Activated T-helper 9 cell treated with anti-CD3 and anti-CD28 coated beads, Interleukin-2, amount 50 U/mL, for 16 hours (primary cell): ENCODE measurements around the gene TPCN2.

Experiments
- DNase-seq: peaks from one replicate; pipeline ENCODE4 v3.0.0-alpha.2; 2020; ENCODE audit warnings: low read depth

TPCN2 gene

DNA sequence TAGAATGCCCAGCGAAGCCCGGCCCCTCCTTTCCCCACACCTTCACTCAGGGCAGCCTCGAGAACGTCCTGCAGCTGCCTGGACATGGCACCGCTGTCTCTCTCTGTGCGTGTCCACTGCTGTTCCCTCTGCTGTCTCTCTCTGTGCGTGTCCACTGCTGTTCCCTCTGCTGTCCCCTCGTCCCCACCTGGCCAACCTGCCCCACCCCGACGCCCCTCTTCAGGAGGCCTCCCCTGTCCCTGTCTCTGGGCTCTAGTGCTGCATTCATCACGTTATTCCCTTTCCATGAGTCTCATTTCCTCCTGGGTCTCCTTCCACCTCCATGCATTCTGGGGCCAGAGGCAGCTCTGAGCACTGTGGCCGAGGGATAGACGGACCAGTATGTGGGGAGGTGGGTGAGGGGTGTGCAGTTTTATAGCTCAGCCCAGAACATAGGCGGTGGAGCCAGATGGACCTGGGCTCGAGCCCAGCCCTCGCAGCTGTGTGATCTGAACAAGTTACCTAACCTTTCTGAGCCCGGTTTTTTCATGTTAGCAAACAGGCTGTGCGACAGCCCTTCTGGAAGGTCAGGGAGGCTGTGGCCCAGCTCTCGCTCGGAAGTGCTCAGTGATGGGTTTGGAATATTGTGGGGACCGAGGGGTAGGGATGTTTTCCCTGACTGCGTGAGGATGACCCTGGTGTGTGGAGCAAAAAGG lies 65.1 kb downstream of the TPCN2 start:
- DNase-seq, result no peak

GRCh38 chr11:69114362-69114761 lies 65.6 kb downstream of the TPCN2 start:
- DNase-seq, result no peak

DNA sequence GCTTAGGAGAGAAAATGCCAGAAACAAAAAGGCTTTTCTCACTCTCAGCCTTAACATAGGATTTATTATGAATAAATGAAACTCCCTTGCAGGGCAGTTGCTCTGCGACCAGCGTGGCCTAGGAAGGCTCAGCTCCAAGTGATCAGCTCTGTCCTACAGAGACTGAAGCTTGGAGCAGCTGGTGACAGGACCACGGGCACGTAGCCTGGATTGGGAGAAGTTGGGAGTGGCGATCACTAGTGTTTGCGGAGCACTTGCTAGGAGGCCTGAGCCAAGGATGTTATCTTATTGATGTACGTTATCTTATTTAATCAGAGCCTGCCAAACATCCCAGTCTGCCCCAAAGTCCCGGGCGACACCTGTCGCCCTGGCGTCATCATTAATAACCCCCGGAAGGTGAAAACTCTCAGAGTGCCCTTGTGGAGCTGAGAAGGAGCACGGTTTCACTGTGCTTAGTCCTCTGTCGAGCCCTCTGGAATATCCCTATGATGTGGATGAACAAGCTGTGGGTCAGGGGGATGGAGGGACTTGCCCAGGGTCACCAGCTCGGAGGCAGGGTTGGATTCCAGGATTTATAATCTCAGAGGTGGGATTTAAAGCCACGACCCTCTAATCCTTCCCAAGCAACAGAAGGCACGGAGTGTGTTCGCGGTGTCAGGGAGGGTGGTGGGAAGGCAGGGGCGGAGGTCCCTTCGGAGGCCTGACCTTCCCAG lies 66.2 kb downstream of the TPCN2 start:
- DNase-seq, result no peak

DNA sequence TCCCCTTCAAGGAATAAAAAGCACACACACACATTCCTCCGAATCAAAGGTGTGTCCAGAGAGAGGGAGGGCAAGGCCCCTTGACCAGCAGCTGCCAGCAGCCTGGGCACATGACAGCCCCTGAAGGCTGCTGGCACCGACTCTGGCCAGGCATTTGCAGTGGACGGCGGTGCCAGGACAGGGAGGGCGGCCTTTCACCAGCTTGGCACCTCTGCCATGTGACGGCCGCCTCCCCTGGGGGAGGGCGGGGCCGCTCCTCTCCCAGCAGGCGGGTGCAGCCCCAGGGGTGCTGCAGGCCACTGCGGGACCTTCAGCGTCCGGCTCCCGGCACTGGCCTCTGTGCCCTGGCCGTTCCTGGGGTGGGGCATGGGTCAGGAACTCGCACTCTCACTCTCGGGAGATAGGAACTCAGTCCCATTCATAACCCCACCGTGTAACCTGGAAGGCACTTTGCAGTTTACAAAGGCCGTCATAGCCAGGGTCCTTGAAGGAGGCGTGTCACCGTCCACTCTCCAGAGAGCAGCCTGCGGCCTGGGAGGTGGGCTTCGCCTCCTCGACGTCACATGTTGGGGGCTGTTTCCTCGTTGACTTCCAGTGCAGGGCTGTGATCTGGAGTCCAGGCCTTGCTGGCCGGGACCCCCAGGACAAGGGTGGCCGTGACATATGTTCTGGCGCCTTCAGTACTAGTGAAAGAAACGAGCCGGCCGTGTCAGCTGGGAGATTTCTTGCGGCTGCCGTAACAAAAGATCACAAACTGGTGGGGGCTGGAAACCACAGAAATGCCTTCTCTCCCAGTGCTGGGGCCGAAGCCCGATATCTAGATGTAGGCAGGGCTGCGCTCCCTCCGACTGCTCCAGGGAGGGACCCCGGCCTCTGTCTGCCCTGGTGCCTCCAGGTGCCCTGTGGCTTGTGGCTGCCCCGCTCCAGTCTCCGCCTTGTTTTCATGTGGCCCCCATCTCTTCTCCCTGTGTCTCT lies 67.1 kb downstream of the TPCN2 start:
- no peak for DNase-seq

GRCh38 chr11:69116671-69117070 lies 67.9 kb downstream of the TPCN2 start:
- DNase-seq, result no peak

GRCh38 chr11:69119190-69119589 lies 70.5 kb downstream of the TPCN2 start:
- DNase-seq, result no peak

DNA sequence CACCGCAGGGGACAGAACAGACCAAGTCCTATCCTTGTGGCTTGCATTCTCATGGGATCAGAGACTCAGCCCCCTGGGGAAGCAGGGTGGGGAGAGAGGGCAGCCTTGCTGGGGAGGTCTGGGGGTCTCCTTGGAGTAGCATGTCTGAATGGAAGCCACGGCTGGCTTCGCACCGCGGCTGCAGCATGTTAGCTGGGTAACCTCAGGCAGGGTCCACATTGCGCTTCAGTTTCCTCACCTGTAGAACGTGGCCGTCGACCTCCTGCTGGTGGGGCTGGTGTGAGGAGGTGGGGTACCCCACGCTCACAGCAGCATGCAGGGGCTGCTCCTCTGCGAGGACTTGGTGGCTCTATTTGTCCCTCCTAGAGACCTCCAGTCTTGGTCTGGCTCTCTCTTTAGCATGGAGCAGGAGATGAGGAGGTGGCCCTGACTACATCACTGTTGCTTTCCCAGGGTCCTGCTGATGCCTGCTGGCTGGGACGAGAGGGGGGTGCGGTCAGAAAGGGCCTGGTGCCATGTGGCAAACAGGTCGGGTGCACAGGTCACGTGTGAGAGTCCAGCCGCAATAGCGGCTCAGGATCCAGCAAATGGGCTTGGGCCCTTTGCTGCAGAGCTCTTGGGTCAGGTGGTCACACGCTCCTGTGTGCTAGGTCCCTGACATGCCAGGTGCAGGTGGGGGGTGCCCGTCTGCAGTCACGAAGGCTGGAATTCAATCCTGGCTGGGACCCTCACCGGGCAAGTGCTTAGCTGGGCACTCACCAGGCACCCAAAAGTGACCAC lies 71.6 kb downstream of the TPCN2 start:
- DNase-seq, result no peak

GRCh38 chr11:69121021-69121420 lies 72.3 kb downstream of the TPCN2 start:
- DNase-seq, result no peak

GRCh38 chr11:69121621-69122325 lies 73.0 kb downstream of the TPCN2 start:
- no peak for DNase-seq

DNA sequence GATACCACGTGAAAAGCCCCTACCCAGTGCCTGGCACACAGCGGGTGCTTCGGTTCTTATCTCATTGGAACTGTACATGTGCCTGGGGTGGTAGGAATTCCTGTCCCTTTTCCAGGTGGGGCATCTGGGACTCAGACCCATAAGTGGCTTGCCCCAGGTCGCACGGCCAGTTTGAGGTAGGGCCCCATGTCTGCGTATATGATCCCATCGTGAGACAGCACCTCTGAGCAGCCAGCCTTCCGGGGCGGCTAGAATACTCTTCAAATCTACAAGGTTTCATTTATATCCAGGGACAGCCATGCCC lies 73.5 kb downstream of the TPCN2 start:
- no peak for DNase-seq

DNA sequence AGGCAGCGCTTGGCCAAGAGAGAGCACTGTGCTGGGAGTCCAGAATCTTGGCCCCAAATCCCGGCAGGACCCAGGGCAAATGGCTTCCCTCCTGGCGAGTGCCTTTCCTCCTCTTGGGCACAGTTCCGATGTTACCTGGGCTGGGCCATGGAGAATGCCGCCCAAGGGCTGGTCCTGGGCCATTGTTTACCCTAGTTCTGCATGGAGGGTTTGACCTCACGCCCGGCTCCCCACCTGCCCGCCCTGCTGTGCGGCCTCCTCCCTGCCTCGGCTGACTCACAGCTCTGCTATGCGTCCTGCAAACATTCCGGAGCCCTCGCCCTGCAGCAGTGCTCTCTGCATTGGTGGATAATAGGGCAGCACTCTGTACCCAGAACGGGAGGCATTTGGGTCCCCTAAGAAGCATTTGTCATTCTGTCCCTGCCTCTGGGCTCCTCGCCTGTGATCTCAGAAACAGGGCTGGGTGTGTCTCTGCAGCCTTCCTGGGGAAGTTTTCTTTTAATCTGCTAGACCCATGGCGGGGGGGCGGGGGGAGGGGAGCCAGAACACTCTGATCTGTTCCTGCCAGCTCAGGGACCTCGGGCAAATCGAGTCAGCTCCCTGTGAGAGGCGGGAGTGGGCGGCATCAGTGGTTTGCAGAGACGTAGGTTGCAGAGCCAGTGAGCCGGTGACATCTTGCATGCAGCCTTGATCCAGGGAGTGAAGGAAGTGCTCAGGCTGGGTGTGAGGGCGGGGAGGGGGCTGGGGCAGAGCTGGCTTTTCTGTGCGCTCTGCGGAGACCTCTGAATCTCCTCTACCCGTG lies 74.1 kb downstream of the TPCN2 start:
- DNase-seq, result peak; percentile 27

DNA sequence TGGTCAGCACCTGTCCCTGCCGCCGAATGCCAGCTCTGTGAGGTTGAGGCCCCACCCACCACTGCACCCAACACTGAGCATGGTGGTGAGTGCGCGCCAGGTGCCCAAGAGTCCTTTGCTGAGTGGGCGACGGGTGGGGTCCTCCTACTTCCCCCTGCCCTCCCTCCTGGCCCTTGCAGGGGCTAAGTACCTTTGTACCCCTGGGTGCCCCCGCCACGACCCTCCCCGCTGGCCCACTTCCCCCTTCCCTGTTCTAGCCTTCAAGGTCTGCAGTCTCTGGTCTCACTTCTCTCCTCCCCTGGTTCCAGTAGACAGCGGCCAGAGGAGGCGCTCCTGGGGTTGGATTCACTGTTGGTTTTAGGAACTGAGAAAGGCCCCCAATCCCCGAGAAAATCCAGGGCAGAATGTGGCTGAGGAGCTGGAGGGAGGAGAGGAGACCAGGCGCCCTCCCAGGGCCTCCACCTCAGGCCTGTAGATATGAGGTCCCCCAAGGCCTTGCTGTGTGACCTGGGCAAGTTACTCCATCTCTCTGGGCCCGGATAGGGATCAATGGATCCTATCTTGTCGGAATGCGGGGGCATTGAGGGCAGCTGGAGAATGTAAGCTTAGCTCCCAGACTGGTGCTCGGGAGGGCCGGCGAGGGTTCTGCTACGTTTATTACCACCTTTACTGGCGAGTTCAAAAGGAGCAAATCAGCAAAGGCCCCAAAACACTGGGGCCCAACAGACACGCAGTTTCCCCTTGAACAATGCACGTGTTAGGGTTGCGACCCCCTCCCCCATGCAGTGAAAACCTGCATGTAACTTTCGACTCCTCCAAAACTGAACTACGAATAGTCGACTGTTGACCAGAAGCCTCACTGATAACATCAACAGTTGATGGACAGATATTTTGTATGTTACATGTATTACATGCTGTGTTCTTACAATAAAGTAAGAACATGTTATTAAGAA lies 75.1 kb downstream of the TPCN2 start:
- no peak for DNase-seq

- DNase-seq, result no peak
Measured at GRCh38 chr11:69125861-69126260, 77.1 kb downstream of the TPCN2 start.

DNA sequence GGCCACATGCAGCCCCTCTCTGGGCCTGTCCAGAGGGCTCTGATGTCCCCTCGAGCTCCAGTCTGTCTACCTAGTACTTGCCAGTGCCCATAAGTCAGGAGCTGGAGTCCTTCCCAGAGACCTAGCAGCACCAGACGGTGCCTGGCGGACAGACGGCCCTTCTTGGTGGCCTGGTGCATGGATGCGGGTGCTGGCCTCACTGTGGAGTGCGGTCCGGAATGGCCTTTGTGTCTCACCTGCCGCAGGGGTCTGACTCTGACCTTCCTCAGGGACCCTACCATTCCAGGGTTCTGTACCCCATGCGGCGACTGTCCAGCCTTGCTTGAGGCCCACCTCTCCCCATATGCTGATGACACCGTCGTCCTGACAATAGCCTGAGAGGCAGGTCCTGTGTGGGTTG lies 77.6 kb downstream of the TPCN2 start:
- DNase-seq, result no peak

DNA sequence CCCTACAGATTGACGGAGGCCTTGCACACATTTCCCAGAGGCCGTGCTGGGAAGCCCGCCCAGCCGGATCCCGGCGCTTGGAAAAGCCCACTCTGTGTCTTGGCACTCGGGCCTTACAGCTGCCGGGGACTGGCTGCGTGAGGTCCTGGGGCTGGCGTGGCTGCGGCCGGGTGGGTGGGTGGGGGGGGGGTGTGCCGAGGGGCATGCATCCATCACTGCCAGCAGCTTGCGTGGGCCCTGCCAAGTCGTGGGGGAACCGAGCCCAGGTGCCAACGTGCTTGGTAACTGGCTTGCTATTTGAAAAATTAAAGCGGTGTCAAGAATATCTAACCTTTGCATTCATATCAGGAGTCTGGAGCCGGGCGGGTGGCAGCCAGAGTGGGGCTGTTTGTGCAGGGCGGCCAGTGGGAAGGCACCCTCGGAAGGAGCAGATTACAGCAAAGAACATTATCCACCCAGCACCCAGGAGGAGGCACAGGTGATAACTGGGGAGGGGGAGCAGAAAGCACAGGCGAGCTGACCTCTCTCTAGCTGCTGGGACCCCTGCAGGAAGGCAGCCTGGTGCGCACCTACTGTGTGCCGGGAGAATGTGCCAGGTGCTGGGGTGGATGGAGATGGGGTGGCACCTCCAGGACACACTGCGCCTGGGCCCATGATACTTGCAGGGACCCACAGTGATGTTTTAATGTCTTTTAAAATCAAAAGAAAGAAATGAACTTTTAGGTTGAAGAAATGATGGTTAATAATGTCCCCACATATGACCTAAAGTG lies 78.5 kb downstream of the TPCN2 start:
- DNase-seq, result no peak

GRCh38 chr11:69127884-69128283 lies 79.2 kb downstream of the TPCN2 start:
- no peak for DNase-seq

DNA sequence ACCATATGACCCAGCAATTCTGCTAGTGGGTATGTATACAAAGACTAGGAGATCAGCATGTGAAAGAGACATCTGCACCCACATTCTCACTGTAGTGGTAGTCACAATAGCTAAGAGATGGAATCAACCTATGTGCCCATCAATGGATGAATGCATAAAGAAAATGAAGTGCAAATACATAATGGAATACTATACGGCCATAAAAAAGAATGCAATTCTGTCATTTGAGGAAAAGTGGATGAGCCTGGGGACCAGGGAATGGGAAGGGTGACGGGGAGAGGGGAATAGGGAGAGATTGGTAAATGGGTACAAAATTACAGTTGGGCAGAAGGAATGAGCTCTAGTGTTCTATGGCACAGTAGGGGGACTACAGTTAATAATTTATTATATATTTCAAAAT lies 80.3 kb downstream of the TPCN2 start:
- no peak for DNase-seq

DNA sequence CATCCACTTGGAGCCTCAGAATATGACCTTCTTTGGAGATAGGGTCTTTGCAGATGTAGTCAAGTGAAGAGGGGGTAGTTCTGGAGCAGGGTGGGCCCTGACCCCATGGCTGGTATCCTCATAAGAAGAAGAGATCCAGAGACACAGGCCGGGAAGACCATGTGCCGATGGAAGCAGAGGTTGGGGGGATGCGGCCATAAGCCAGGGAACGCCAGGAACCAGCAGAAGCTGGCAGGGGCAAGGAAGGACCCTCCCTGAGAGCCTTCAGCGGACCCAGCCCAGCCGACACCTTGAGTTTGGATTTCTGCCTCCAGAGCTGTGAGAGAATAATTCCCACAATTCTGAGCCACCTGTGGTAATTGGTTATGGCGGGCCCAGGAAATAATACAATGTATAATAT lies 80.9 kb downstream of the TPCN2 start:
- DNase-seq, result no peak

DNA sequence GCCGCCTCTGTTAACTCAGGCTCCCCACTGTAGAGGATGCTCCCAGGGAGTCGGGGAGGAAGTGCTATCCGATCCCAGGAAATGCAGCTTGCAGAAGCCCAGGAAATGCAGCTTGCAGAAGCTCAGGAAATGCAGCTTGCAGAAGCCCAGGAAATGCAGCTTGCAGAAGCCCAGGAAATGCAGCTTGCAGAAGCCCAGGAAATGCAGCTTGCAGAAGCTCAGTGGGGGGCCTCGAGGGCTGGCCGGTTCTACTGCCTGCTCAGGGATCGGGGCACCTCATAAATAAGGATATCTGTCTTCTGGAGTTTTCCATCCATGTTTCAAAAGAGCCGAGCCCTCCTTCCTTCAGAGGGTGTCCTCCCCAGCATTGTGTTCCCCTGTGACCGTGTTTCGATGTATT lies 81.9 kb downstream of the TPCN2 start:
- no peak for DNase-seq
